Measurements from ENCODE around the gene DNAH17. TPM values are rescaled to one million over a fixed set of nuclear protein-coding genes. Genes with fewer than 3 reads are reported as not detected.
A peak's percentile ranks its signal among the peaks of the same experiment; 100 is the strongest.

The DNAH17 gene
- total and polyA plus RNA-seq, 2 of the 13 experiments (the other 11 are each of a cell fraction or from before 2014, with no cell fraction given) = 0.86 to 1.6 TPM

DNA sequence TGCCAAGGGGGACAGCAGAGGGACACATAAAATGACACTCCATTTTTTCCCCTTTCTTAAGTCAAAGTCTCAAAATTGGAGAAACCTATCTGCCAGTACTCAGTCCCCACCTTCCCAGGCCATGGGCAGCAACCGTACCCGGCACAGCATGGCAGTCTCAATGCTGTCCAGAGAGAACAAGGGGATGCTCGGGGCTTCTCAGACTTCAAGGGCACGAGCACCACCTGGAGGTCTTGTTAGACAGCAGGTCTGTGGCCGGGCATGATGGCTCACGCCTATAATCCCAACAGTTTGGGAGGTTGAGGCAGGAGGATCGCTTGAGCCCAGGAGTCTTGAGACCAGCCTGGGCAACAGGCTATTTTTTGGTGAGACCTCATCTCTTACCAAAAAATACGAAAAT is 3.2 kb downstream of the DNAH17 start:
- Histone ChIP-seq H3K36me3 (replicated peaks in 1 of 2; ENCODE audit: control insufficient read depth in 1 of 2, insufficient read depth in 2 of 2, low read length in 2 of 2) (no peaks in the 10 kb centered on the region), H3K79me2 (ENCODE audit: insufficient read depth, low read length) (no peaks in the 10 kb centered on the region), H4K20me1 (ENCODE audit: insufficient read depth, low read length) (no peaks in the 10 kb centered on the region), H3K9ac (ENCODE audit: insufficient read depth, low read depth, low read length) (no peak overlapping the region), H3K4me1 (ENCODE audit: insufficient read depth, low read length) (peaks cover 6% of the 10 kb centered on the region; the same call in 1 of the 2 replicates), H3K4me3 (replicated peaks in 1 of 3; ENCODE audit: insufficient read depth in 1 of 3, low read depth in 2 of 3, low read length in 3 of 3) (no peak overlapping the region), H3K27ac (ENCODE audit: extremely low read length, insufficient read depth, low read length) (no peak overlapping the region), H2AFZ (ENCODE audit: low read length) (no peak overlapping the region), H3K27me3 (ENCODE audit: control insufficient read depth in 1 of 2, insufficient read depth in 2 of 2, low read length in 2 of 2) (no peaks in the 10 kb centered on the region), H3K9me3 (ENCODE audit: low read length) (no peaks in the 10 kb centered on the region), H3K4me2 (ENCODE audit: low read depth, low read length) (no peak overlapping the region)
- WGBS (ENCODE audit: low lambda C conversion rate) = 46% methylated on average over 8 of the region's 8 CpGs
- in situ Hi-C loops (cut with HindIII; ENCODE audit: extremely low pct_ligation_motif_present, low pct_unique_long_range_greater_than_20kb) = no loop called here
- DNase-seq (ENCODE audit: low spot score) (peak; percentile 31), FAIRE-seq (peak; percentile 39), ATAC-seq (peak; percentile 49)
- BruUV-seq (replicated peaks) = no TSS peak
- ChIA-PET CTCF (ENCODE audit: low intra/inter-chr PET ratio, low total read pairs) (interaction anchor here (0.9 kb wide), 1 partner anchor 77 kb away, joined by 3 read pairs; no protein-coding TSS in a partner anchor), POLR2A (no interaction called here)
- TF ChIP-seq STAG1 (CRISPR knock-in tag; IDR thresholded peaks at IDR 0.05) = peak; percentile 61
- TF ChIP-seq, protein P1, sequence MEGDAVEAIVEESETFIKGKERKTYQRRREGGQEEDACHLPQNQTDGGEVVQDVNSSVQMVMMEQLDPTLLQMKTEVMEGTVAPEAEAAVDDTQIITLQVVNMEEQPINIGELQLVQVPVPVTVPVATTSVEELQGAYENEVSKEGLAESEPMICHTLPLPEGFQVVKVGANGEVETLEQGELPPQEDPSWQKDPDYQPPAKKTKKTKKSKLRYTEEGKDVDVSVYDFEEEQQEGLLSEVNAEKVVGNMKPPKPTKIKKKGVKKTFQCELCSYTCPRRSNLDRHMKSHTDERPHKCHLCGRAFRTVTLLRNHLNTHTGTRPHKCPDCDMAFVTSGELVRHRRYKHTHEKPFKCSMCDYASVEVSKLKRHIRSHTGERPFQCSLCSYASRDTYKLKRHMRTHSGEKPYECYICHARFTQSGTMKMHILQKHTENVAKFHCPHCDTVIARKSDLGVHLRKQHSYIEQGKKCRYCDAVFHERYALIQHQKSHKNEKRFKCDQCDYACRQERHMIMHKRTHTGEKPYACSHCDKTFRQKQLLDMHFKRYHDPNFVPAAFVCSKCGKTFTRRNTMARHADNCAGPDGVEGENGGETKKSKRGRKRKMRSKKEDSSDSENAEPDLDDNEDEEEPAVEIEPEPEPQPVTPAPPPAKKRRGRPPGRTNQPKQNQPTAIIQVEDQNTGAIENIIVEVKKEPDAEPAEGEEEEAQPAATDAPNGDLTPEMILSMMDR (CRISPR knock-in tag; IDR thresholded peaks at IDR 0.05) = peak; percentile 55
- TF ChIP-seq ERF (CRISPR knock-in tag; IDR thresholded peaks at IDR 0.05) = no peak
- TF ChIP-seq, protein P2, sequence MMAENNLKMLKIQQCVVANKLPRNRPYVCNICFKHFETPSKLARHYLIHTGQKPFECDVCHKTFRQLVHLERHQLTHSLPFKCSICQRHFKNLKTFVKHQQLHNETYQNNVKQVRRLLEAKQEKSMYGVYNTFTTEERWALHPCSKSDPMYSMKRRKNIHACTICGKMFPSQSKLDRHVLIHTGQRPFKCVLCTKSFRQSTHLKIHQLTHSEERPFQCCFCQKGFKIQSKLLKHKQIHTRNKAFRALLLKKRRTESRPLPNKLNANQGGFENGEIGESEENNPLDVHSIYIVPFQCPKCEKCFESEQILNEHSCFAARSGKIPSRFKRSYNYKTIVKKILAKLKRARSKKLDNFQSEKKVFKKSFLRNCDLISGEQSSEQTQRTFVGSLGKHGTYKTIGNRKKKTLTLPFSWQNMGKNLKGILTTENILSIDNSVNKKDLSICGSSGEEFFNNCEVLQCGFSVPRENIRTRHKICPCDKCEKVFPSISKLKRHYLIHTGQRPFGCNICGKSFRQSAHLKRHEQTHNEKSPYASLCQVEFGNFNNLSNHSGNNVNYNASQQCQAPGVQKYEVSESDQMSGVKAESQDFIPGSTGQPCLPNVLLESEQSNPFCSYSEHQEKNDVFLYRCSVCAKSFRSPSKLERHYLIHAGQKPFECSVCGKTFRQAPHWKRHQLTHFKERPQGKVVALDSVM (CRISPR knock-in tag; IDR thresholded peaks at IDR 0.05) = 0 out of 2 replicates have a peak, but pooled peaks have one; percentile 27
- TF ChIP-seq, protein P3, sequence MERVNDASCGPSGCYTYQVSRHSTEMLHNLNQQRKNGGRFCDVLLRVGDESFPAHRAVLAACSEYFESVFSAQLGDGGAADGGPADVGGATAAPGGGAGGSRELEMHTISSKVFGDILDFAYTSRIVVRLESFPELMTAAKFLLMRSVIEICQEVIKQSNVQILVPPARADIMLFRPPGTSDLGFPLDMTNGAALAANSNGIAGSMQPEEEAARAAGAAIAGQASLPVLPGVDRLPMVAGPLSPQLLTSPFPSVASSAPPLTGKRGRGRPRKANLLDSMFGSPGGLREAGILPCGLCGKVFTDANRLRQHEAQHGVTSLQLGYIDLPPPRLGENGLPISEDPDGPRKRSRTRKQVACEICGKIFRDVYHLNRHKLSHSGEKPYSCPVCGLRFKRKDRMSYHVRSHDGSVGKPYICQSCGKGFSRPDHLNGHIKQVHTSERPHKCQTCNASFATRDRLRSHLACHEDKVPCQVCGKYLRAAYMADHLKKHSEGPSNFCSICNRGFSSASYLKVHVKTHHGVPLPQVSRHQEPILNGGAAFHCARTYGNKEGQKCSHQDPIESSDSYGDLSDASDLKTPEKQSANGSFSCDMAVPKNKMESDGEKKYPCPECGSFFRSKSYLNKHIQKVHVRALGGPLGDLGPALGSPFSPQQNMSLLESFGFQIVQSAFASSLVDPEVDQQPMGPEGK (CRISPR knock-in tag; IDR thresholded peaks at IDR 0.05) = no peak
- no peak for TF ChIP-seq ZNF17 (CRISPR knock-in tag; IDR thresholded peaks at IDR 0.05)
- intact Hi-C loops (cut with micrococcal nuclease; ENCODE audit: unreplicated experiment) = no loop called here

Data from HepG2 (cell line).